ENCODE measurements around the gene ERBB3. TPM values are rescaled to one million over a fixed set of nuclear protein-coding genes. Genes with fewer than 3 reads are reported as not detected.
A peak's percentile ranks its signal among the peaks of the same experiment; 100 is the strongest.

The ERBB3 gene
- total RNA-seq, 6 donors from 2014 or later = 56.8 to 171 (median 101) TPM

DNA sequence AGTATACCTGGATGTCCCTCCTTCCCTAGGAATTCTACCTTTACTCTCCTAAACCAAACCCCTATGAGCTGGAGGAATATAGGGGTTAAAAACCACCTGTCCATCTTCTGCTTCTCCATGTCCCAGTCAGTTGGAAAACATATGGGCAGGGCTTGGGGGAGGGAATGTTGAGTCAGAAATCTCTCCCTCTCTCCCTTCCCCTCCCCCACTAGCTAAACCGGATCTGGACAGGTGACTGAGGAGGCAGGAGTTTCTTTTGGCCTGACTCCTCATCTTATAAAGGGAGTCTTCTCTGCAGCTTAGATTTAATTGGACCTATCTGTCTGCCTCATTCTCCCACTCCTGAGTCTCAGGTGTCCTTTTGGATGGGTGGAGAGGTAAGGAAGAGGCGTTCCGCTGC lies 6.1 kb downstream of the ERBB3 start:
- no peak overlapping the region for H3K4me3 ChIP-seq
- no peak for ATAC-seq (ENCODE audit: low FRiP score in 2 of 2)
- TF ChIP-seq POLR2A (IDR thresholded peaks at IDR 0.05) = no peak
- TF ChIP-seq CTCF (IDR thresholded peaks at IDR 0.05) = no peak
- no peak for TF ChIP-seq EP300 (IDR thresholded peaks at IDR 0.05)
- TF ChIP-seq POLR2AphosphoS5 (IDR thresholded peaks at IDR 0.05) = no peak
- peaks cover 0 to 8% (median 5%) of the 10 kb centered on the region in 4 donors for H3K36me3 ChIP-seq
- 68 to 74% methylated on average over 3 of the region's 3 CpGs for WGBS, 2 donors
- peak overlapping the region; percentile 12 to 72 (median 40) for H3K27ac ChIP-seq
- peak in 1 of 2 donors; percentile 79 for DNase-seq
- H3K27me3 ChIP-seq = no peaks in the 10 kb centered on the region
- peaks cover 0 to 20% (median 14%) of the 10 kb centered on the region in 4 donors for H3K4me1 ChIP-seq
- no peaks in the 10 kb centered on the region for H3K9me3 ChIP-seq

GRCh38 chr12:56086608-56087007 lies 6.6 kb downstream of the ERBB3 start:
- no peaks in the 10 kb centered on the region for H3K27me3 ChIP-seq
- DNase-seq = no peak
- no peak overlapping the region for H3K4me3 ChIP-seq
- WGBS, 2 donors = 85 to 87% methylated on average over 6 of the region's 6 CpGs
- H3K27ac ChIP-seq = peak overlapping the region; percentile 12 to 72 (median 40)
- no peaks in the 10 kb centered on the region for H3K9me3 ChIP-seq
- TF ChIP-seq POLR2A (IDR thresholded peaks at IDR 0.05) (no peak), POLR2AphosphoS5 (IDR thresholded peaks at IDR 0.05) (no peak), EP300 (IDR thresholded peaks at IDR 0.05) (no peak), CTCF (IDR thresholded peaks at IDR 0.05) (no peak)
- peaks cover 0 to 20% (median 14%) of the 10 kb centered on the region in 4 donors for H3K4me1 ChIP-seq
- no peak for ATAC-seq (ENCODE audit: low FRiP score in 2 of 2)
- peaks cover 0 to 8% (median 5%) of the 10 kb centered on the region in 4 donors for H3K36me3 ChIP-seq

DNA sequence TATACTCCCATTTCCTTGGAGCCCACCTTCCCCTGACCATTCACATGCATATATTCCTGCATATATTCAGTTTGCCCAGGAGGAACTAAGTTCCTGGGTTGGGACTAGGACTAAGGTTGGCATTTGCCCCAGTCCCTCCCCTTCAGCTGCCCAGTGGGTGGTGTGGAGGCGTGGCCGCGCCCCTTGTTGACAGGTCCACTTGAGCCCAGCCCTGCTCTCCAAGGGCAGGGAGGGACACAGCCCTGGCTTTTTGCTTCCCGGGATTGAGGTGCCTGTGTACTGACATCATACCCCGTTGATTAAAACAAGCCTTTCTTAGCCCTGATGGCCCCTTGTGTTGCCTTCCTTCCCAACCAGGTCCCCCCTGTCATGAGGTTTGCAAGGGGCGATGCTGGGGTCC lies 7.3 kb downstream of the ERBB3 start:
- no peak overlapping the region for H3K4me3 ChIP-seq
- WGBS, 2 donors = 56 to 75% methylated on average over 6 of the region's 6 CpGs
- no peaks in the 10 kb centered on the region for H3K9me3 ChIP-seq
- peaks cover 0 to 17% (median 14%) of the 10 kb centered on the region in 4 donors for H3K4me1 ChIP-seq
- H3K36me3 ChIP-seq = peaks cover 0 to 8% (median 5%) of the 10 kb centered on the region in 4 donors
- peak in 1 of 2 donors; percentile 48 for TF ChIP-seq POLR2AphosphoS5 (IDR thresholded peaks at IDR 0.05)
- no peak for TF ChIP-seq CTCF (IDR thresholded peaks at IDR 0.05)
- no peak for TF ChIP-seq POLR2A (IDR thresholded peaks at IDR 0.05)
- no peaks in the 10 kb centered on the region for H3K27me3 ChIP-seq
- peak overlapping the region; percentile 21 to 78 (median 72) for H3K27ac ChIP-seq
- ATAC-seq (ENCODE audit: low FRiP score in 2 of 2) (peak; percentile 84 to 94), DNase-seq (peak; percentile 93 to 96)

GRCh38 chr12:56097738-56098137 lies 17.8 kb downstream of the ERBB3 start:
- ATAC-seq (ENCODE audit: low FRiP score in 2 of 2) = no peak
- H3K27ac ChIP-seq = no peak overlapping the region
- peaks cover 0 to 19% (median 9%) of the 10 kb centered on the region in 4 donors for H3K36me3 ChIP-seq
- no peaks in the 10 kb centered on the region for H3K9me3 ChIP-seq
- H3K27me3 ChIP-seq = no peaks in the 10 kb centered on the region
- TF ChIP-seq EP300 (IDR thresholded peaks at IDR 0.05) (no peak), CTCF (IDR thresholded peaks at IDR 0.05) (no peak), POLR2A (IDR thresholded peaks at IDR 0.05) (no peak), POLR2AphosphoS5 (IDR thresholded peaks at IDR 0.05) (no peak)
- H3K4me3 ChIP-seq = no peak overlapping the region
- H3K4me1 ChIP-seq = no peaks in the 10 kb centered on the region
- no peak for DNase-seq
- WGBS, 2 donors = 91 to 96% methylated on average over 6 of the region's 6 CpGs

DNA sequence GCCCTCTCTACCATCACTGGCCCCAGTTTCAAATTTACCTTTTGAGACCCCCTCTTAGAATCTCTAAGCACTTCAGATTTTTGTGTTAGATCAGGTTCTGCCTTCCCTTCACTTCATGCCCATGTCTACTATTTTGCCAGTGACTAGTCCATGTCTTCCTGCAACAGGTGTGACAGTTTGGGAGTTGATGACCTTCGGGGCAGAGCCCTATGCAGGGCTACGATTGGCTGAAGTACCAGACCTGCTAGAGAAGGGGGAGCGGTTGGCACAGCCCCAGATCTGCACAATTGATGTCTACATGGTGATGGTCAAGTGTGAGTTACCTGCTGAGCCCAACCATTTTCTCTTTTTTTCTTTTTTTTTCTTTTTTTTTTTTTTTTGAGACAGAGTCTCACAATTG lies 18.6 kb downstream of the ERBB3 start:
- no peak for ATAC-seq (ENCODE audit: low FRiP score in 2 of 2)
- DNase-seq = no peak
- H3K4me1 ChIP-seq = peaks cover 3 to 6% (median 5%) of the 10 kb centered on the region in 4 donors
- H3K9me3 ChIP-seq = no peaks in the 10 kb centered on the region
- H3K36me3 ChIP-seq = peaks cover 0 to 14% (median 6%) of the 10 kb centered on the region in 4 donors
- no peak overlapping the region for H3K27ac ChIP-seq
- WGBS, 2 donors = 79 to 97% methylated on average over 3 of the region's 3 CpGs
- H3K27me3 ChIP-seq = no peaks in the 10 kb centered on the region
- H3K4me3 ChIP-seq = no peak overlapping the region
- TF ChIP-seq POLR2AphosphoS5 (IDR thresholded peaks at IDR 0.05) = no peak
- TF ChIP-seq POLR2A (IDR thresholded peaks at IDR 0.05) = no peak
- no peak for TF ChIP-seq CTCF (IDR thresholded peaks at IDR 0.05)
- TF ChIP-seq EP300 (IDR thresholded peaks at IDR 0.05) = no peak

Data from upper lobe of left lung (tissue), 6 donors.